GM12865 (cell line): Measurements from ENCODE around the gene SFTPD.

ENCODE experiments used
- DNase-seq: peaks from one replicate; pipeline ENCODE4 v3.0.0; 2010; ENCODE audit warnings: low read depth
- H3K4me3 ChIP-seq: 2 replicates; pipeline ENCODE4 v1.5.1; 2011; ENCODE audit warnings: mild to moderate bottlenecking, low read depth, low read length, control low read depth
- TF ChIP-seq, protein P1 (sequence below): IDR thresholded peaks from 2 replicates; pipeline ENCODE4 v1.5.1; 2011; ENCODE audit warnings: low read length, control low read depth, low read depth, inconsistent platforms; ENCODE audit not compliant: insufficient read depth; ENCODE audit errors: missing control alignments

The SFTPD gene

DNA sequence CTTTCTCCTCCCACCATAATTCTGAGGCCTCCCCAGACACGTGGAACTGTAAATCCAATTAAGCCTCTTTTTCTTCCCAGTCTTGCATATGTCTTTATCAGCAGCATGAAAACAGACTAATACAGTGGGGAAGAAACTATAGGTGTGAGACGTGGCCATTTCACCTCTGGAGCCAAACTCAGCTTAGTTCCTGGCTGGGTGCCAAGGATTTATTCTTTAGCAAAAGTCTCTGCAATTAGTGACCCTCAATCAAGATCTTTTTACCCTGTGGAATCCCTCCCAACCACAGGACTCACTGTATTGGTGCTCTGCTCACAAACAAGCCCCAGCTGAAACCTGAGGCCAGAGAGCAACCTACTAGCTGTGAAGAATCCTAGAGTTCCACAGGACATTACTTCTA is 28.1 kb upstream of the SFTPD start:
- DNase-seq = no peak
- TF ChIP-seq, protein P1, sequence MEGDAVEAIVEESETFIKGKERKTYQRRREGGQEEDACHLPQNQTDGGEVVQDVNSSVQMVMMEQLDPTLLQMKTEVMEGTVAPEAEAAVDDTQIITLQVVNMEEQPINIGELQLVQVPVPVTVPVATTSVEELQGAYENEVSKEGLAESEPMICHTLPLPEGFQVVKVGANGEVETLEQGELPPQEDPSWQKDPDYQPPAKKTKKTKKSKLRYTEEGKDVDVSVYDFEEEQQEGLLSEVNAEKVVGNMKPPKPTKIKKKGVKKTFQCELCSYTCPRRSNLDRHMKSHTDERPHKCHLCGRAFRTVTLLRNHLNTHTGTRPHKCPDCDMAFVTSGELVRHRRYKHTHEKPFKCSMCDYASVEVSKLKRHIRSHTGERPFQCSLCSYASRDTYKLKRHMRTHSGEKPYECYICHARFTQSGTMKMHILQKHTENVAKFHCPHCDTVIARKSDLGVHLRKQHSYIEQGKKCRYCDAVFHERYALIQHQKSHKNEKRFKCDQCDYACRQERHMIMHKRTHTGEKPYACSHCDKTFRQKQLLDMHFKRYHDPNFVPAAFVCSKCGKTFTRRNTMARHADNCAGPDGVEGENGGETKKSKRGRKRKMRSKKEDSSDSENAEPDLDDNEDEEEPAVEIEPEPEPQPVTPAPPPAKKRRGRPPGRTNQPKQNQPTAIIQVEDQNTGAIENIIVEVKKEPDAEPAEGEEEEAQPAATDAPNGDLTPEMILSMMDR = no peak

DNA sequence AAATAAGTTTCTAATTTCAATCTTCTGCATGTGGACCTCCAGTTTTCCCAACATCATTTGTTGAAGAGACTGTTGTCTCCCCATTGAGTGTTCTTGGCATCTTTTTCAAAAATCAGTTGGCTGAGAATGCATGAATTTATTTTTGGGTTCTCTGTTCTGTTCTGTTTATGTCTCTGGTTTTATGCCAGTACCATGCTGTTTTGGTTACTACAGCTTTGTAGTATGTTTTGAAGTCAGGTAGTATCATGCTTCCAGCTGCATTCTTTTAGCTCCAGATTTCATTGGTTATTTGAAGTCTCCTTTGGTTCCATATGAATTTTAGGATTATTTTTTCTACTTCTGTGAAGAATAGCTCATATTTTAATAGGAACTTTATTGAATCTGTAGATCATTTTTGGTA is 21.2 kb upstream of the SFTPD start:
- no peak for DNase-seq
- no peak overlapping the region for H3K4me3 ChIP-seq
- TF ChIP-seq, protein P1 = no peak

More for the DNA sequence above, 28.1 kb upstream of the SFTPD start:
- H3K4me3 ChIP-seq = no peak overlapping the region

DNA sequence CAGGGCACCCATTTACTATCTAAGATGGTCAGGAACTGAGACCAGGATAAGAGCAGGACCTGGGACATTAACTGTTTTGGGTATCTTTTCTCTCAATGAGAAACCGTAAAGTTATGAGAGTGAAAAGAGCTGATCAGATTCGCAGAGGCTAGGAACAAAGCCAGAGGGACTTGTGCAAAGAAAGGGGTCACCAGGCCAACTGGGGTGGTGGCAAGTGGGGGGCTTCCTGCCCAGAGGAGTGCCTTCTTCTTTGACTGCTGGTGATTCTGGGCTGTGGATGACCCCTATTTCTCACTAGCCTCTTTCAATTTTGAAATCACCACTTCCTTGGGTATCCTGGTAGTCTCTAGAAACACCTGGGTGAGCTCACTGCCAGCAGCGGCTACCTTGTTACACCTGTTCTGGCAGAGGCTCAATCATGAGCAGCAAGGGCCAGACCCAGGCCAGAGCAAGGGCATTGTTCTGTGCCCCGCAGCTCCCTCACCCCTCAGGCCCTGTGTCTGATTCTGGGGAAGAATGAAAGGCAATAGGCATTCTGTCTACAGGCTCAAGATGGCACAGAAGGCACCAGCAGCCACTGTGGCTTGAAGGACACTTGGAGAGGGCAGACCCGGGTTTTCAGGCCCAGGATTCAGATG is 999 bp downstream of the SFTPD start:
- TF ChIP-seq, protein P1 = no peak
- no peak for DNase-seq
- no peak overlapping the region for H3K4me3 ChIP-seq

DNA sequence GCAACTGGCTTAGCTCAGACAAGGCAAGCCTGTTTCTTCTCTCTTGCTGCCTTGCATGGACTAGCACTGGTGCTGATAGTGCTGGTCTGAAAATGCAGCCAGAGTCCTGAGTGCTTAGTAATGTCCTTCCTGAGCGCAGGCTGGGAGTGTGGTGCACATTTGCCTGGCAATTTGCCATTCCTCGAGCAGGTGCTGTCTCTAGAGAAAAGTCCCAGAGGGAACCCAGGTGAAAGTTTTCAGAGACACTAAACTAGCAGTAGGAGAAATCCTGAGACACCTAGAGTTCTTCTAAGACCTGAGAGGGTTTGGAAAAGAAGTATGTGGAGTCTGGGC is 1.9 kb downstream of the SFTPD start:
- TF ChIP-seq, protein P1 = no peak
- no peak for DNase-seq

DNA sequence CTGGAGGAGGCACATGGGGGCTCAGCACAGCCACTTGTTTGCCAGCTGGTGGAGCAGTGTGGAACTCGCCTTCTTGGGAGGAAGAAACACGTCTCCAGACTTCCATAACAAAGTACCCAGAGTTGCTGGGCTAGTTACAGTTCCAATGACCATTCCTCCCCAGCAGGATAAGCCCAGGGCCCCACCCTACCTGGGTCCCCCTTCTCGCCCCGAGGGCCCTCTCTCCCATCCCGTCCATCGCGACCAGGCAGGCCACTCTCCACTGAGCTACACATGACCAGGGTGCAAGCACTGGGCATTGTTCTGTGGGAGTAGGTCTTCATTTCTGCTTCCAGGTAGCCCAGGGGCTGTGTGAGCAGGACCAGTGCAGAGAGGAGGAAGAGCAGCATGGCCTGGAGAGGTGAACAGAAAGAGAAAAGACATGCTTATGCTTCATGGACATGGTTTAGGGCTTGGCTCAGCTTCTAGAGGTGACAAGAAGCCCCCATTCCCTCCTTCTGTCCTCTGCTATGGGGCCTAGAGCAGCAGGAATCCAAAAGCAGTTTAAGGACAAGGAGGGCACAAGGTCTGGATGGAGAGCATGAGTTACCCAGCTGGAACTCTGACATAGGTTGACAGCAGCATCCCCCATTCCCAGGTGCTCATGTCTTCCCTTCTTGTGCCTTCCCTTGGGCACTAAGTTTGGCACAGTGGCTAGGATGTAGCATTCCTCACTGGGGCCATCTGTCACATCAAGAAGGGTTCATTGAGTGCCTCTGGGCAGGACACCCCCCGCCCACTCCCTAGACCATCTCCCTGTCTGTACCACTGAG is 2.4 kb downstream of the SFTPD start:
- DNase-seq = no peak
- no peak overlapping the region for H3K4me3 ChIP-seq
- TF ChIP-seq, protein P1 = no peak

More for the DNA sequence above, 1.9 kb downstream of the SFTPD start:
- H3K4me3 ChIP-seq = no peak overlapping the region

DNA sequence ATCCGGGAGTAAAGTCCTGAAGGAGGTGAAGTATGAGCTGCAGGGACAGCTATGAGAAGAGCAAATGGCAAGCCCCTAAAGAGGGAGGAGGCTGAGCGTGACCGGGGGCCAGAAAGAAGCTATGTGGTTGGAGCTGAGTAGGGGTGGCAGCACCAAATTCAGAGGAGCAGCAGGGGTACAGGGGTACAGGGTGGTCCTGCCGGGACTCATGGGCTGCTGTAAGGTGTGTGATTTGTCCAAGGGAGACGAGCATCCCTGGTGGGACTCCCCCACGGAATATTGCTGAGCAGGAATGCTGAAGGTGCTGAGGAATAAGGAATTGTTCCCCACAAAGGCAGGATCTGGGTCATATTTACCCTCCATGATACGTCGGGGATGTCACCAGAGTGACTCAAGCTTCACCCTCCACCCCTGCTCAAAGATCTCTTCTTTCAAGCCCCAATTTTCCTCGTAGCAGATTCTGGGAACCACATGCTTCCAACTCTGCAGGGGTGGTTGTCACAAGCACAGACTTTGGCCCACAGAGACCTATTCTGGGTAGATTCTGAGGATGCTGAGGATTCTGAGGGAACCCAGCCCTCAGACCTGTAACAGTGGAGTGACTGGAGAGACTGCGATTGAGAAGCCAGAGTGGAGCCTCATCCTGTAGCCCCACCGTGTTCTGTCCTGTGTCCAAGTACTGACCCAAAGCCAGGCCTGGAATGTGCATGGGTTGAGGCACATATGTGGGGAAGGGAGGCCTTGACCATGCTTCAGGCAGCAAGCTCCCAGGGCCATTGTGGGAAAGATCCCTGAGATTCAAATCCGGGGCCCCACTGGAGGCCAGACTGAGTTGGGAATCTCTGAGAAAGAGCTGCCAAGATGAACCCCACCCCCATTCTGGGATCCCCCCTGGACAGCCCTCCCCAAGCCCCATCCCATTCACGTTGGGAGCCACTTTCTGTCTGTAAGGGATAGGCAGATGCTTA is 4.2 kb downstream of the SFTPD start:
- no peak overlapping the region for H3K4me3 ChIP-seq
- DNase-seq = no peak
- TF ChIP-seq, protein P1 = no peak
